ENCODE data around the gene TBXAS1.

DNA sequence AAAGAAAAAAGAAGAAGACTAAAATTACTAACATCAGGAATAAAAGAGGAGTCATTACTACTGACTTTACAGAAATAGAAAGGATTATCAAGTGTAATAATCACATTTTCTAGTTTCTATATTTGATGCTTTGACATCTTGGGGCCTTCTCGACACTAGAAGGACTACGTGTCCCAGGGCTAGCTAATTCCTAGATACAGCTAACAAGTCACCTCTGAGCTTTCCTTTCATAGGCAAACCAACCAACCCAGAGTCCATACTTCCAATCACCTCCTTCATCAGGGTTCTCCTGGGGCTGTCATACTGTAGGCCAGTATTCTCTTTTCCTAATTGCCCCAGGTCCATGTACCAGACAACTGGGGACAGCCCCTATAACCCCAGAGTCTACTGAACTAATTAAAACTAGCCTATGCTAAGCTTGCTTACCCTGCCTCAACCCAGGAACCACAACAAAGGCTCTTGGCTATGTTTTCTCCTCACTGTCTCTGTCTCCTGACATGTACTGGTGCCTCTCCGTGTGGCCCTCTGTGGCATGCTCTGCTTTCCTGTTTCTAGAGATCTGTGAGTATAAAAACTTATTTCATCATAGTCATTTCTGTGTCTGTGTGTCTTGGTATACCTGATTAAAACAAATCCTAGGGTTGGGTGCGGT is 240.4 kb downstream of the TBXAS1 start:
- TF ChIP-seq, protein P1, sequence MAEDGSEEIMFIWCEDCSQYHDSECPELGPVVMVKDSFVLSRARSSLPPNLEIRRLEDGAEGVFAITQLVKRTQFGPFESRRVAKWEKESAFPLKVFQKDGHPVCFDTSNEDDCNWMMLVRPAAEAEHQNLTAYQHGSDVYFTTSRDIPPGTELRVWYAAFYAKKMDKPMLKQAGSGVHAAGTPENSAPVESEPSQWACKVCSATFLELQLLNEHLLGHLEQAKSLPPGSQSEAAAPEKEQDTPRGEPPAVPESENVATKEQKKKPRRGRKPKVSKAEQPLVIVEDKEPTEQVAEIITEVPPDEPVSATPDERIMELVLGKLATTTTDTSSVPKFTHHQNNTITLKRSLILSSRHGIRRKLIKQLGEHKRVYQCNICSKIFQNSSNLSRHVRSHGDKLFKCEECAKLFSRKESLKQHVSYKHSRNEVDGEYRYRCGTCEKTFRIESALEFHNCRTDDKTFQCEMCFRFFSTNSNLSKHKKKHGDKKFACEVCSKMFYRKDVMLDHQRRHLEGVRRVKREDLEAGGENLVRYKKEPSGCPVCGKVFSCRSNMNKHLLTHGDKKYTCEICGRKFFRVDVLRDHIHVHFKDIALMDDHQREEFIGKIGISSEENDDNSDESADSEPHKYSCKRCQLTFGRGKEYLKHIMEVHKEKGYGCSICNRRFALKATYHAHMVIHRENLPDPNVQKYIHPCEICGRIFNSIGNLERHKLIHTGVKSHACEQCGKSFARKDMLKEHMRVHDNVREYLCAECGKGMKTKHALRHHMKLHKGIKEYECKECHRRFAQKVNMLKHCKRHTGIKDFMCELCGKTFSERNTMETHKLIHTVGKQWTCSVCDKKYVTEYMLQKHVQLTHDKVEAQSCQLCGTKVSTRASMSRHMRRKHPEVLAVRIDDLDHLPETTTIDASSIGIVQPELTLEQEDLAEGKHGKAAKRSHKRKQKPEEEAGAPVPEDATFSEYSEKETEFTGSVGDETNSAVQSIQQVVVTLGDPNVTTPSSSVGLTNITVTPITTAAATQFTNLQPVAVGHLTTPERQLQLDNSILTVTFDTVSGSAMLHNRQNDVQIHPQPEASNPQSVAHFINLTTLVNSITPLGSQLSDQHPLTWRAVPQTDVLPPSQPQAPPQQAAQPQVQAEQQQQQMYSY (CRISPR knock-in tag; IDR thresholded peaks at IDR 0.05): no peak
- no peak for TF ChIP-seq JAZF1 (CRISPR knock-in tag; IDR thresholded peaks at IDR 0.05)
- TF ChIP-seq, protein P2, sequence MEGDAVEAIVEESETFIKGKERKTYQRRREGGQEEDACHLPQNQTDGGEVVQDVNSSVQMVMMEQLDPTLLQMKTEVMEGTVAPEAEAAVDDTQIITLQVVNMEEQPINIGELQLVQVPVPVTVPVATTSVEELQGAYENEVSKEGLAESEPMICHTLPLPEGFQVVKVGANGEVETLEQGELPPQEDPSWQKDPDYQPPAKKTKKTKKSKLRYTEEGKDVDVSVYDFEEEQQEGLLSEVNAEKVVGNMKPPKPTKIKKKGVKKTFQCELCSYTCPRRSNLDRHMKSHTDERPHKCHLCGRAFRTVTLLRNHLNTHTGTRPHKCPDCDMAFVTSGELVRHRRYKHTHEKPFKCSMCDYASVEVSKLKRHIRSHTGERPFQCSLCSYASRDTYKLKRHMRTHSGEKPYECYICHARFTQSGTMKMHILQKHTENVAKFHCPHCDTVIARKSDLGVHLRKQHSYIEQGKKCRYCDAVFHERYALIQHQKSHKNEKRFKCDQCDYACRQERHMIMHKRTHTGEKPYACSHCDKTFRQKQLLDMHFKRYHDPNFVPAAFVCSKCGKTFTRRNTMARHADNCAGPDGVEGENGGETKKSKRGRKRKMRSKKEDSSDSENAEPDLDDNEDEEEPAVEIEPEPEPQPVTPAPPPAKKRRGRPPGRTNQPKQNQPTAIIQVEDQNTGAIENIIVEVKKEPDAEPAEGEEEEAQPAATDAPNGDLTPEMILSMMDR (IDR thresholded peaks at IDR 0.05): no peak
- TF ChIP-seq, protein P3, sequence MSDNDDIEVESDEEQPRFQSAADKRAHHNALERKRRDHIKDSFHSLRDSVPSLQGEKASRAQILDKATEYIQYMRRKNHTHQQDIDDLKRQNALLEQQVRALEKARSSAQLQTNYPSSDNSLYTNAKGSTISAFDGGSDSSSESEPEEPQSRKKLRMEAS (CRISPR knock-in tag; IDR thresholded peaks at IDR 0.05): no peak
- TF ChIP-seq CBFB (CRISPR knock-in tag; IDR thresholded peaks at IDR 0.05; ENCODE audit: low read depth): no peak
- TF ChIP-seq NFYB (CRISPR knock-in tag; conservative IDR thresholded peaks at IDR 0.05; ENCODE audit: low read depth): no peak
- TF ChIP-seq, protein P4, sequence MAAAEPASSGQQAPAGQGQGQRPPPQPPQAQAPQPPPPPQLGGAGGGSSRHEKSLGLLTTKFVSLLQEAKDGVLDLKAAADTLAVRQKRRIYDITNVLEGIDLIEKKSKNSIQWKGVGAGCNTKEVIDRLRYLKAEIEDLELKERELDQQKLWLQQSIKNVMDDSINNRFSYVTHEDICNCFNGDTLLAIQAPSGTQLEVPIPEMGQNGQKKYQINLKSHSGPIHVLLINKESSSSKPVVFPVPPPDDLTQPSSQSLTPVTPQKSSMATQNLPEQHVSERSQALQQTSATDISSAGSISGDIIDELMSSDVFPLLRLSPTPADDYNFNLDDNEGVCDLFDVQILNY (CRISPR knock-in tag; IDR thresholded peaks at IDR 0.05): no peak
- no peak for TF ChIP-seq SP1 (CRISPR knock-in tag; conservative IDR thresholded peaks at IDR 0.05)
- TF ChIP-seq, protein P5, sequence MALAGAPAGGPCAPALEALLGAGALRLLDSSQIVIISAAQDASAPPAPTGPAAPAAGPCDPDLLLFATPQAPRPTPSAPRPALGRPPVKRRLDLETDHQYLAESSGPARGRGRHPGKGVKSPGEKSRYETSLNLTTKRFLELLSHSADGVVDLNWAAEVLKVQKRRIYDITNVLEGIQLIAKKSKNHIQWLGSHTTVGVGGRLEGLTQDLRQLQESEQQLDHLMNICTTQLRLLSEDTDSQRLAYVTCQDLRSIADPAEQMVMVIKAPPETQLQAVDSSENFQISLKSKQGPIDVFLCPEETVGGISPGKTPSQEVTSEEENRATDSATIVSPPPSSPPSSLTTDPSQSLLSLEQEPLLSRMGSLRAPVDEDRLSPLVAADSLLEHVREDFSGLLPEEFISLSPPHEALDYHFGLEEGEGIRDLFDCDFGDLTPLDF (CRISPR knock-in tag; IDR thresholded peaks at IDR 0.05): no peak

Data from WTC11 (cell line).